Hepatocyte (in vitro differentiated cells): Measurements from ENCODE around the gene AGAP1. TPM values are rescaled to one million over a fixed set of nuclear protein-coding genes. Genes with fewer than 3 reads are reported as not detected.

Source experiments
- DNase-seq: peaks from one replicate; pipeline ENCODE4 v3.0.0-alpha.2; 2016; ENCODE audit warnings: low spot score
- H2AFZ ChIP-seq: fragments of 200-600 bp; sonication (generic); 2 replicates; pipeline ENCODE4 v1.6.0; 2016; ENCODE audit warnings: antibody characterized with exemption, mild to moderate bottlenecking
- H3K27ac ChIP-seq: fragments of 200-600 bp; sonication (generic); 2 replicates; pipeline ENCODE4 v1.5.1; 2016; ENCODE audit warnings: mild to moderate bottlenecking
- H3K27me3 ChIP-seq: fragments of 200-600 bp; sonication (generic); 2 replicates; pipeline ENCODE4 v1.6.1; 2016
- H3K36me3 ChIP-seq: fragments of 200-600 bp; sonication (generic); replicated peaks from 2 replicates; pipeline ENCODE4 v1.5.1; 2016; ENCODE audit warnings: low read depth; ENCODE audit not compliant: insufficient read depth
- H3K4me1 ChIP-seq: fragments of 200-600 bp; sonication (generic); 2 replicates; pipeline ENCODE4 v1.5.1; 2016; ENCODE audit warnings: mild to moderate bottlenecking, moderate library complexity; ENCODE audit not compliant: insufficient read depth
- H3K4me2 ChIP-seq: fragments of 200-600 bp; sonication (generic); 2 replicates; pipeline ENCODE4 v1.6.0; 2016
- H3K4me3 ChIP-seq: fragments of 200-600 bp; sonication (generic); 2 replicates; pipeline ENCODE4 v1.5.1; 2016; ENCODE audit warnings: mild to moderate bottlenecking
- H3K79me2 ChIP-seq: fragments of 200-600 bp; sonication (generic); 2 replicates; pipeline ENCODE4 v1.6.0; 2017; ENCODE audit warnings: mild to moderate bottlenecking
- H3K9me2 ChIP-seq: fragments of 200-600 bp; sonication (generic); replicated peaks from 2 replicates; pipeline ENCODE4 v1.6.0; 2017; ENCODE audit warnings: mild to moderate bottlenecking; ENCODE audit not compliant: insufficient read depth
- H3K9me3 ChIP-seq: fragments of 200-600 bp; sonication (generic); 2 replicates; pipeline ENCODE4 v1.5.1; 2016; ENCODE audit warnings: low read depth, mild to moderate bottlenecking
- H4K20me1 ChIP-seq: fragments of 200-600 bp; sonication (generic); 2 replicates; pipeline ENCODE4 v1.6.0; 2016; ENCODE audit warnings: mild to moderate bottlenecking; ENCODE audit not compliant: insufficient read depth, poor library complexity, severe bottlenecking
- EZH2 ChIP-seq: fragments of 200-600 bp; sonication (generic); IDR thresholded peaks from 2 replicates; pipeline ENCODE4 v1.6.1; 2016; ENCODE audit warnings: antibody characterized with exemption, mild to moderate bottlenecking, borderline replicate concordance
- EZH2phosphoT487 ChIP-seq: fragments of 200-600 bp; sonication (generic); IDR thresholded peaks from one replicate; pipeline ENCODE4 v1.6.1; 2018; ENCODE audit warnings: antibody characterized with exemption, mild to moderate bottlenecking, low read depth, moderate library complexity; ENCODE audit not compliant: unreplicated experiment, severe bottlenecking
- WGBS: methylation state at CpG from one replicate; pipeline ENCODE4 v1.1.6; 2016; ENCODE audit warnings: low lambda C conversion rate; ENCODE audit errors: missing lambda C conversion rate; 5-methylcytosine and 5-hydroxymethylcytosine counted together
- polyA plus RNA-seq: library from polyadenylated mRNA; unstranded; fragments of >200 nt; fragmentation: Nextera tagmentation; extraction: Ambion mirVana; gene quantifications from 2 replicates; pipeline ENCODE4 v1.2.1, GENCODE V29; 2016
- total RNA-seq: library from RNA; depleted of rRNA; stranded (reverse); fragments of >200 nt; gene quantifications from 2 replicates; pipeline ENCODE4 v1.2.3, GENCODE V29; 2014
- TF ChIP-seq, protein P1 (sequence below): fragments of 200-600 bp; sonication (generic); IDR thresholded peaks from 2 replicates; pipeline ENCODE4 v1.5.1; 2016; ENCODE audit warnings: antibody characterized with exemption, mild to moderate bottlenecking; ENCODE audit not compliant: poor library complexity

AGAP1 gene
- total and polyA plus RNA-seq, 2 experiments from 2014 or later, result 12.1 to 20.0 TPM

DNA sequence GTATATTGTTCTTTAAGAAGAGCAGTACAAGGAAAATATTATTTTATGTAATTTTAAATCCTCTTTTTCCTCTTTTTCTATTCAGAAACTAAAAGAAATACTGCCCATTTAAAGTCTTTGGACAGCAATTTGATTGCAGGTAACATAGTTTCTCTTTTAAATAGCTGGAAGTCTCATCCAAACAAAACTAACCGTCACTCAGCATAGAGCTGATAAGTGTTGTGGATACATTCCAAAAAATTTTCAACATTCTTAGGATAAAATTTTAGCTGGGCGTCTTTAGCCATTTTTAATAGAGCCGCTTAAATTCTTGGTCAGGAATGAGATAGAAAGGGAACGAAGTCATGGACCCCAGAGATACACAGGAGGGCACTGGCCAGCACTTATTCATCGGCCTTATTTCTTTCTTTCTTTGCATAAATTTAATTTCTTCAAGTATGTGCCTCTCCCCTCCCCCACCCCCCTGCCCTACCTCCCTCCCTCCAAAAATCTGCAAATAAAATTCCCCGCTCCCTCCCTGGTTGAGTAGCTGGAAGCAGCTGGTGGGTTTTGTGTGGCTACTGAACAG, 592.6 kb downstream of the AGAP1 start:
- WGBS, result 66% methylated on average over 6 of the region's 6 CpGs
- Histone ChIP-seq H3K36me3 (no peaks in the 10 kb centered on the region), H4K20me1 (no peaks in the 10 kb centered on the region), H3K27ac (no peak overlapping the region), H3K4me1 (peaks cover 3% of the 10 kb centered on the region), H3K27me3 (no peaks in the 10 kb centered on the region), H3K9me2 (no peaks in the 10 kb centered on the region), H2AFZ (no peak overlapping the region), H3K9me3 (no peaks in the 10 kb centered on the region), H3K4me3 (no peak overlapping the region), H3K79me2 (no peaks in the 10 kb centered on the region), H3K4me2 (no peak overlapping the region)
- TF ChIP-seq EZH2phosphoT487, result no peak
- no peak for DNase-seq

DNA sequence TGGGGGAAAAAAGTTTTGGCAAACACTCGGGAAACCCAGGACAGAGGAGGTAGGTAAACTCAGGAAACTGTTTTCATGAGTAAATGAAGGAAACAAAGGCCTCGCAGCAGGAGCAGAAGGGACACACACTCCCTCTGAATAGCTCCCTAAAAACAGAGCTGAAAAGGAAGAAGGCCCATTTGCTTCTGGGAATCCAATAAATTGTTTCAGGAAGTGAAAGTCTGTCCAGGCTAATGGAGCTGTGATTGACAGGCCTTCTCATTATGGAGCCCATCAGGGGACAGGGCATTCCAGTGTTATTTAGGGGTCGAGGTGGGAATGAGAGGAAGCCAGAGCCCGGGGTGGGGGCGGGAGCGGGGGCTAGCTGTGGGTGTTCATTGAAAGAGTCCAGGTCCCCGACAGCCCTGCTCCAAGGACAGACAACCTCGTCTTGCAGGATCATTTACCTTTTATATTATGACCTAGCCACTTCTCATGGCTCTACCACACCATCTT, 593.2 kb downstream of the AGAP1 start:
- no peak for DNase-seq
- no peaks in the 10 kb centered on the region for H3K9me3 ChIP-seq
- H3K27me3 ChIP-seq, result no peaks in the 10 kb centered on the region
- no peaks in the 10 kb centered on the region for H3K36me3 ChIP-seq
- H3K4me3 ChIP-seq, result no peak overlapping the region
- no peaks in the 10 kb centered on the region for H3K9me2 ChIP-seq
- H3K4me1 ChIP-seq, result peaks cover 3% of the 10 kb centered on the region
- H2AFZ ChIP-seq, result no peak overlapping the region
- H3K79me2 ChIP-seq, result no peaks in the 10 kb centered on the region
- TF ChIP-seq, protein P1, sequence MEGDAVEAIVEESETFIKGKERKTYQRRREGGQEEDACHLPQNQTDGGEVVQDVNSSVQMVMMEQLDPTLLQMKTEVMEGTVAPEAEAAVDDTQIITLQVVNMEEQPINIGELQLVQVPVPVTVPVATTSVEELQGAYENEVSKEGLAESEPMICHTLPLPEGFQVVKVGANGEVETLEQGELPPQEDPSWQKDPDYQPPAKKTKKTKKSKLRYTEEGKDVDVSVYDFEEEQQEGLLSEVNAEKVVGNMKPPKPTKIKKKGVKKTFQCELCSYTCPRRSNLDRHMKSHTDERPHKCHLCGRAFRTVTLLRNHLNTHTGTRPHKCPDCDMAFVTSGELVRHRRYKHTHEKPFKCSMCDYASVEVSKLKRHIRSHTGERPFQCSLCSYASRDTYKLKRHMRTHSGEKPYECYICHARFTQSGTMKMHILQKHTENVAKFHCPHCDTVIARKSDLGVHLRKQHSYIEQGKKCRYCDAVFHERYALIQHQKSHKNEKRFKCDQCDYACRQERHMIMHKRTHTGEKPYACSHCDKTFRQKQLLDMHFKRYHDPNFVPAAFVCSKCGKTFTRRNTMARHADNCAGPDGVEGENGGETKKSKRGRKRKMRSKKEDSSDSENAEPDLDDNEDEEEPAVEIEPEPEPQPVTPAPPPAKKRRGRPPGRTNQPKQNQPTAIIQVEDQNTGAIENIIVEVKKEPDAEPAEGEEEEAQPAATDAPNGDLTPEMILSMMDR, result no peak
- TF ChIP-seq EZH2, result no peak
- TF ChIP-seq EZH2phosphoT487, result no peak
- no peak overlapping the region for H3K4me2 ChIP-seq
- WGBS, result 61% methylated on average over 4 of the region's 8 CpGs
- H3K27ac ChIP-seq, result no peak overlapping the region
- no peaks in the 10 kb centered on the region for H4K20me1 ChIP-seq

DNA sequence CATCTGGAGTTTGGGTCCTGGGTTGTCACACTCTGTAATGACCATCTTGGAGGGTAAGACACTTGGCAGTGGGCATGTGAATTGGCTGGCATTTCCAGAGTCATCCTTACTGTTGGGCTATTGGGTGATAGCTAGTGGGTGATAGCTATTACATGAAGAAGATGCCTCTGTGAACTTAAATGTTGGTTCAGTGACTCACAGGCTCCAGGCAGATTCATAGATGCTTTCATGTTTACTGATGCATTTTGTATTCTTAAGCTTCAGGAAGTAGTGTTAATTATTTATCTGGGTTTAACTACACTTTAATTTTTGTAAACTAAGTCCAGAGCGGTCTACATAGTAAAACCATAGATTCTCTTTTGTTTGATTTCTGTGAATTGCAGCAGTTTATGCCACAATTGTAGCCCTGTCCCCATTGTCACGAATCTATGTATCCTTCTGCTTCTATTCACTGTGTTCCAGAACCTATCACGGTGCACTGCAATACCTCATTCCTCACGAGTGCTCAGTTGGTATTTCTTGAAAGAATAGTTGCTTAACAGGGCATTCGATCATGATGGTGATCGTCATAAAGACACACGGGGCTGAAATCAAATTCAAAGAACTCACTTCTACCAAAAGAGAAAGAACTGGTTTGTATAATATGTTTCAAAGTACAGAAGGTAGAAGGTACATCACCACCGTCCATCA, 594.7 kb downstream of the AGAP1 start:
- peaks cover 3% of the 10 kb centered on the region for H3K4me1 ChIP-seq
- no peak for DNase-seq
- 93% methylated on average over 8 of the region's 8 CpGs for WGBS
- H3K4me3 ChIP-seq, result no peak overlapping the region
- H3K27me3 ChIP-seq, result no peaks in the 10 kb centered on the region
- TF ChIP-seq EZH2phosphoT487, result no peak
- TF ChIP-seq, protein P1, result no peak
- TF ChIP-seq EZH2, result no peak
- no peaks in the 10 kb centered on the region for H3K36me3 ChIP-seq
- no peak overlapping the region for H2AFZ ChIP-seq
- H3K79me2 ChIP-seq, result no peaks in the 10 kb centered on the region
- no peak overlapping the region for H3K4me2 ChIP-seq
- no peaks in the 10 kb centered on the region for H3K9me3 ChIP-seq
- H3K9me2 ChIP-seq, result no peaks in the 10 kb centered on the region
- H4K20me1 ChIP-seq, result no peaks in the 10 kb centered on the region
- H3K27ac ChIP-seq, result no peak overlapping the region

DNA sequence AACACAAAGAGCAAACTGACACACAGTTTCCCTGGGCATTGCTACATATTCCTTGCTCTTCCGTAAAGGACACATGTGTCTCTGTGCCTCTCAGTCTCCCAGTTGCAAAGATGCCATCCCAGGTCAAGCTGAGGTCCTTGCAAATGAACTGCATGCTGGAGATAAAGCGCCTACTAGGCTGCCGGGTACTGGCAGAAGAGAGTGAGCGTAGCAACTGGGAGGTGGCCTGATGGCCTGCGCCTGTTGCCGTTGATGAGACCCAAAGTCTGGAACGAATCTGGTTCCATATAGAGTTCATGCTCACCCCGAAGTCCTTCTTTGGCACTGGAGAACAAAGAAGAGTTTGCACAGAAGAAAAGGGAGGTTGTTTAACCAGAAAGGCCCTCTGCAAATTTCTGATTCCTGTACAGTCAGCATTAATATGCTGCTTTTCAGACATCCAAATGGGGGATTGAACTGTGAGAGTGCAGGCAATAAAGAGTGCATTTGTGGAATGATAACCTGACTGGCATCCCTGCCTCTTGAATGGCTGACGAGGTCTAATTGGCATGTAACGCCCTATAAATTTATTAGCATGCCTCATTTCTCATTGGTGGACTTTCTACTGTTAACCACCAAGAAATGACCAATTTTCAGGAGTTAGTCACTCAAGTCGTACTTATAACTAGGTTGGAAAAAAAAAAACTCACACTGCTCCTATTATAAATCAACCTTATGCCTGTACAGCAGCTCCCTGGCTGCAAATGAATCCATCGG, 595.6 kb downstream of the AGAP1 start:
- Histone ChIP-seq H3K4me2 (no peak overlapping the region), H4K20me1 (no peaks in the 10 kb centered on the region), H3K27me3 (no peaks in the 10 kb centered on the region), H3K36me3 (no peaks in the 10 kb centered on the region), H3K27ac (no peak overlapping the region), H3K4me3 (no peak overlapping the region), H3K9me3 (no peaks in the 10 kb centered on the region), H3K9me2 (no peaks in the 10 kb centered on the region), H2AFZ (no peak overlapping the region), H3K4me1 (no peaks in the 10 kb centered on the region), H3K79me2 (no peaks in the 10 kb centered on the region)
- DNase-seq, result no peak
- WGBS, result 93% methylated on average over 12 of the region's 12 CpGs
- no peak for TF ChIP-seq EZH2phosphoT487
- no peak for TF ChIP-seq EZH2
